Thoracic aorta (tissue), 2 donors: Measurements from ENCODE around the gene SNCB. TPM values are rescaled to one million over a fixed set of nuclear protein-coding genes. Genes with fewer than 3 reads are reported as not detected.
"Not testable (repeated sequence)": the region's sequence is repeated elsewhere in the genome, so short reads cannot be mapped to it uniquely, and the experiment has no call there.

Experiments
- ATAC-seq: fragments of 150-250 bp; one replicate; pipeline ENCODE4 v1.8.0; 2017; ENCODE audit warnings: low read depth; ENCODE audit not compliant: insufficient number of reproducible peaks, low FRiP score
- DNase-seq: peaks from one replicate; pipeline ENCODE4 v3.0.0-alpha.2; 2020; ENCODE audit warnings: low spot score
- H3K27ac ChIP-seq, 2 donors: fragments of 200-600 bp; sonication (generic); 1 replicate in 1 of 2; 2 replicates in 1 of 2; pipeline ENCODE4 v1.5.1; 2016; ENCODE audit warnings: mild to moderate bottlenecking in 2 of 2, moderate library complexity in 2 of 2
- H3K27me3 ChIP-seq: fragments of 200-600 bp; sonication (generic); replicated peaks from 2 replicates; pipeline ENCODE4 v1.6.0; 2016; ENCODE audit warnings: mild to moderate bottlenecking; ENCODE audit not compliant: insufficient read depth
- H3K36me3 ChIP-seq: fragments of 200-600 bp; sonication (generic); one replicate; pipeline ENCODE4 v1.5.1; 2016
- H3K4me1 ChIP-seq, 2 donors: fragments of 200-600 bp; sonication (generic); 1 replicate in 1 of 2; 2 replicates in 1 of 2; pipeline versions ENCODE4 v1.5.1 to v1.6.0; 2016; ENCODE audit warnings: low read depth in 2 of 2, mild to moderate bottlenecking in 1 of 2; ENCODE audit not compliant: control insufficient read depth in 1 of 2
- H3K4me3 ChIP-seq: fragments of 200-600 bp; sonication (generic); 2 replicates; pipeline ENCODE4 v1.5.1; 2016; ENCODE audit warnings: mild to moderate bottlenecking
- H3K9me3 ChIP-seq: fragments of 200-600 bp; sonication (generic); 2 replicates; pipeline ENCODE4 v1.5.1; 2016
- CTCF ChIP-seq: fragments of 200-600 bp; sonication (generic); IDR thresholded peaks from one replicate; pipeline ENCODE4 v1.5.1; 2019; ENCODE audit warnings: antibody characterized with exemption
- total RNA-seq, 2 donors: library from RNA; depleted of rRNA; stranded (reverse); fragments of >200 nt; gene quantifications; one replicate each; pipeline versions ENCODE4 v1.1.0 to v1.2.3, GENCODE V29; 2016

SNCB gene
- total RNA-seq, 2 donors from 2014 or later, result not detected

GRCh38 chr5:176606032-176606431 is 24.3 kb downstream of the SNCB start:
- Histone ChIP-seq H3K27me3 (no peaks in the 10 kb centered on the region), H3K27ac (no peak overlapping the region), H3K9me3 (no peaks in the 10 kb centered on the region), H3K36me3 (no peaks in the 10 kb centered on the region), H3K4me3 (no peak overlapping the region), H3K4me1 (no peaks in the 10 kb centered on the region)
- no peak for DNase-seq
- TF ChIP-seq CTCF, result no peak
- no peak for ATAC-seq

GRCh38 chr5:176603091-176603490 is 27.2 kb downstream of the SNCB start:
- ATAC-seq (no peak), DNase-seq (no peak)
- Histone ChIP-seq H3K4me1 (no peaks in the 10 kb centered on the region), H3K27me3 (no peaks in the 10 kb centered on the region), H3K9me3 (no peaks in the 10 kb centered on the region), H3K36me3 (no peaks in the 10 kb centered on the region), H3K4me3 (no peak overlapping the region), H3K27ac (no peak overlapping the region)
- TF ChIP-seq CTCF, result no peak

GRCh38 chr5:176601901-176602482 is 28.3 kb downstream of the SNCB start:
- ATAC-seq (no peak), DNase-seq (no peak)
- H3K9me3 ChIP-seq, result no peaks in the 10 kb centered on the region
- H3K27me3 ChIP-seq, result no peaks in the 10 kb centered on the region
- H3K4me3 ChIP-seq, result no peak overlapping the region
- TF ChIP-seq CTCF, result no peak
- no peak overlapping the region for H3K27ac ChIP-seq
- peaks cover 0 to 3% of the 10 kb centered on the region in 2 donors for H3K4me1 ChIP-seq
- H3K36me3 ChIP-seq, result no peaks in the 10 kb centered on the region

GRCh38 chr5:176599749-176600430 is 30.4 kb downstream of the SNCB start:
- H3K27me3 ChIP-seq, H3K4me1 ChIP-seq, H3K27ac ChIP-seq, ATAC-seq, H3K9me3 ChIP-seq, H3K36me3 ChIP-seq, DNase-seq, H3K4me3 ChIP-seq: not testable (repeated sequence)

- Histone ChIP-seq H3K27me3 (no peaks in the 10 kb centered on the region), H3K4me3 (peak overlapping the region; percentile 63), H3K36me3 (no peaks in the 10 kb centered on the region), H3K4me1 (peaks cover 0 to 4% of the 10 kb centered on the region in 2 donors), H3K27ac (no peak overlapping the region), H3K9me3 (no peaks in the 10 kb centered on the region)
- no peak for TF ChIP-seq CTCF
- ATAC-seq, result no peak
- DNase-seq, result no peak
Observed at GRCh38 chr5:176597417-176598389, 32.6 kb downstream of the SNCB start.
